Measurements from ENCODE around the gene DYNC1H1.

The DYNC1H1 gene

DNA sequence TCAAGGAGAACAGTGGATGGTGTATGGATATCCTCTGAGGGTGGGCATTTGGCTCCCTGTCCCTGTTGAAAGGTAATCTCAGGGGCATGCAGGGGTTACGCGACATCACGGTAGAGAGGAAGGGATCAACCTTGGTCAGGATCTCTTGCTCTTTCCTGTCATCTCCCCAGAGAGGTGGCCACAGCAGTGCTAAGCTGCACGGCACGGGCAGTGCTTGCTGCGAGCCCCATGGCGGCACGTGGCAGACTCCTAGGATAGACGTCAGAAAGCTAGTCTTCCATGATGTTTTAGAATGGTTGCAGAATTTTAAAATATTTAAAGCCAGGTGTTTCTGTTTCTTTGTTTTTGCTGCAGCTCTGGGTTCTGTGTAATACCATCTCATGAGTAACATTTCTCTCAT, 41.0 kb downstream of the DYNC1H1 start:
- DNase-seq = no peak

GRCh38 chr14:102007916-102008418, 43.6 kb downstream of the DYNC1H1 start:
- no peak for DNase-seq

DNA sequence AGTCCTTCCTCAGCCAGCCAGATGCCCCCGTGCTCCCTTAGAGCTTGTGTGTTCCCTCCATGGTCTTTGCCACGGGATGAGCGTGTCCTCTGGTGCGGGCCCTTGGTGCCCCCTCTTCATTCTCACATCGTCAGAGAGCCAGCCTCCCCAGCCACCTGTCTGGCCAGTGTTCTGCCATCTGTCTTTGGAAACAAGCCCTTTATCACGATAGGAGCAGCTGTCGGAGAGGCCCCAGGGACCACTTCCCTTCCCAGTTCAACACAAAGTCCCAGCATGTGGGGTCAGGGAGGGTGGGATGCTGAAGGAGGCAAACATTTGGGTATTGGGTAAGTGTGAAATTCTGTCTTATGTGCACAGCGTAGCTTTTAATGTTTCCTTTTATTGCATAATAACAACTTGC, 44.5 kb downstream of the DYNC1H1 start:
- no peak for DNase-seq

DNA sequence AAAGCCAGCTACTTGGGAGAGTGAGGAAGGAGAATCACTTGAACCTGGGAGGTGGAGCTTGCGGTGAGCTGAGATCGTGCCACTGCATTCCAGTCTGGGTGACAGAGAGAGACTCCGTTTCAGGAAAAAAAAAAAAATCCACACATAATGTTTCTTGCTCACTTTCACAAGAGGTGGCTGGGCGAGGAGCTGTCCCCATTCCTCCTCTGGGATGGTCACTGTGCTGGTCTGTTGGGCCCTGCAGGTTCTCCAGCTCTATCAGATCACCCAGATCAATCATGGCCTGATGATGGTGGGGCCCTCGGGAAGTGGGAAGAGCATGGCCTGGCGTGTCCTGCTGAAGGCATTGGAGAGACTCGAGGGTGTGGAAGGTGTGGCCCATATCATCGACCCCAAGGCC, 47.3 kb downstream of the DYNC1H1 start:
- no peak for DNase-seq

- no peak for DNase-seq
These were observed 48.0 kb downstream of the DYNC1H1 start for GRCh38 chr14:102012336-102012735.

DNA sequence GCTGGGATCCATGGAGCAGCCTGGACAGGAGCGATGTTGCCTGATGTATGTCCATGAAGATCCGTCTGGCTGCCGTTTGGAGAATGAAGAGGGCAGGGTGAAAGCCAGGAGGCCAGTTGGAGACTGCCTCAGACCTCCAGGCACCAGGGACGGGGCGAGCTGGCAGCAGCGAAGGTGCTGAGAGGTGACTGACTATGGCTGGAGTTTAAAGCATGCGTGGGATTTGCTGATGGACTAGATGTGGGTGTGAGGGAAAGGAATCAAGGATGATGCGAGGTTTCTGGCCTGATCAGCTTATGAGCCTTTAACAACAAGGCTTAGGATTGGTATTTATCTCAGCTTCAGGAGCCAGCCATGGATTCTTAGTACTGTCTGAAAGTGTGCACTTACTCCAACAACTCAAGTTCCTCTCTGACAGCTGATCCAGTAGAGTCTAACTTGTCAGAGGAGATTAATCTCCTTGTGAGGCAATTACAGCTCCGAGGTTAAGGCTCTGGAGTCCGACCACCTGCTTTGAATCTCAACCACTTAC, 49.4 kb downstream of the DYNC1H1 start:
- DNase-seq = no peak

DNA sequence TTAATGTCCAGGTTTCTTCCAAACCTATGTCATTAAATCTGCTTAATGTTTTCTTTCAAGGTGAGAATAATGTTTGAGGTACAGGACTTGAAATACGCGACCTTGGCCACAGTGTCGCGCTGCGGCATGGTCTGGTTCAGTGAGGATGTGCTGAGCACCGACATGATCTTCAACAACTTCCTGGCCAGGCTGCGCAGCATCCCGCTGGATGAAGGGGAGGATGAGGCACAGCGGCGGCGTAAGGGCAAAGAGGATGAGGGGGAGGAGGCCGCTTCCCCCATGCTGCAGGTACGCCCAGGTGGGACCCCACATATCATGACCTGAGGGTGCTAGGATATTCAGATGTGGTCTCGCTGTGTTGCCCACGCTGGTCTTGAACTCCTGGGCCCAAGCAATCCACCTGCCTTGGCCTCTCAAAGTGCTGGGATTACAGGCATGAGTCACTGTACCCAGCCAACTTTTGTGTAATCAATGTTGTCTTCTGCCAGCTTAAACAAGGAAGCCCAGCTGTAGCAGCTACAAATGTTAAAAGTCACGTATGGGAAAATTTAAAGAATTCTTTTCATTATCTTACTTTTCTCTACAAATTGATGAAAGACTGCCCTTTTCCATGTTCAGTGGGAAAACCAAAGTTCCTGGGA, 50.8 kb downstream of the DYNC1H1 start:
- no peak for DNase-seq

- no peak for DNase-seq
These were observed 51.4 kb downstream of the DYNC1H1 start for GRCh38 chr14:102015771-102016170.

- no peak for DNase-seq
These were observed 52.2 kb downstream of the DYNC1H1 start for GRCh38 chr14:102016420-102017090.

- no peak for DNase-seq
These were observed 53.9 kb downstream of the DYNC1H1 start for GRCh38 chr14:102018251-102018650.

- DNase-seq = no peak
These were observed 54.7 kb downstream of the DYNC1H1 start for GRCh38 chr14:102019006-102019540.

DNA sequence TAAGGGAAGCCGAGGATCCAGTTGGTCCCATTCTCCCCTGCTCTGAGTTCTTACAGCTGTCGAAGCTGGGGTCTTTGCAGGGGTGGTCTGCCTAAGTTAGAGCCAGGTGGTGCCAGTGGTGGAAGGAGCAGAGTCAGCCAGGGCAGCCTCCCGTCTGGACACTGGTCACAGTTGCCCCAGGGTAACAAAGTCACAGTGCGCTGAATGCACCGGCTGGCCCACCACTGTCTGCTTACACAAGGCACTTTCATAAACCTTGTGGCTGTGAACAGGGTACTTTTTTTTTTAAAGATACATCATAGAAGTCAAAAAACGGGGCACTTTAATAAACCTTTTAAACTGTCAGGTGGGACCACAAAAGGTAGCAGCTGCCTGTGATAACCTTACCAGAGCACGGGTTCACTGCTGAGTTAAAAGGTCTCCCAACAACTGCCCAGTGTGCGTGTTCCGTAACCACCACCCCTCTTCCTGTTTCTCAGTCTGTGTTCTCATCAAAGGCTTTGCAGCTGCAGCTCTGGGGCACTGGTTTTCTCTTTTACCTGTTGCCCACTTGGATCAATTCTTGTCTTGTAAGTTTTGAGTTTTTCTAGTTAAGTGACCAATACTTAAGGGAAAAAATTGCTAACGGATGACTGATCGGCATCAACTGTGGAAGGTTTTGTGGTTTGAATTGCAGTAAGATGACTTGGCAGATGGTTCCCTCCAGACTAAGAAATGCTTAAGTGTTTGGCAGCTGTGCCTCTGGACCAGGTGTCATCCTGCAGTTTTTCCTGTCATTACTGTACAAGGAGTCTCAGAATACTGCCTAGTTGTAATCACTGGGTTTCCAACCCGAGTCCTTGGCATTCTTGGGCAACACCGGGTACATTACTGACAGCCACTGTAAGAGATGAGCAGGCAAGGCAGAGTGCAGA, 55.9 kb downstream of the DYNC1H1 start:
- no peak for DNase-seq

GRCh38 chr14:102026934-102027333, 62.6 kb downstream of the DYNC1H1 start:
- DNase-seq = no peak

DNA sequence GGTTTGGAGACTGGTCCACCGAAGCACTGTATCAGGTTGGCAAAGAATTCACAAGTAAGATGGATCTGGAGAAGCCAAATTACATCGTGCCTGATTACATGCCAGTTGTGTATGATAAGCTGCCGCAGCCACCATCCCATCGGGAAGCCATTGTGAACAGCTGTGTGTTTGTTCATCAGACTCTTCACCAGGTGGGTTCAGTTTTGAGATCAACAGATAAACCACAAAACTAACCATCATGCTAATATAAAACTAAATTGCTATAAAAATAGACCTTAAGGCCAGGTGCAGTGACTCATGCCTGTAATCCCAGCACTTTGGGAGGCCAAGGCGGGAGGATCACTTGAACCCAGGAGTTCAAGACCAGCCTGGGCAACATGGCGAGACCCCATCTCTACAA, 63.6 kb downstream of the DYNC1H1 start:
- DNase-seq = no peak

- no peak for DNase-seq
These were observed 64.4 kb downstream of the DYNC1H1 start for GRCh38 chr14:102028733-102029132.

DNA sequence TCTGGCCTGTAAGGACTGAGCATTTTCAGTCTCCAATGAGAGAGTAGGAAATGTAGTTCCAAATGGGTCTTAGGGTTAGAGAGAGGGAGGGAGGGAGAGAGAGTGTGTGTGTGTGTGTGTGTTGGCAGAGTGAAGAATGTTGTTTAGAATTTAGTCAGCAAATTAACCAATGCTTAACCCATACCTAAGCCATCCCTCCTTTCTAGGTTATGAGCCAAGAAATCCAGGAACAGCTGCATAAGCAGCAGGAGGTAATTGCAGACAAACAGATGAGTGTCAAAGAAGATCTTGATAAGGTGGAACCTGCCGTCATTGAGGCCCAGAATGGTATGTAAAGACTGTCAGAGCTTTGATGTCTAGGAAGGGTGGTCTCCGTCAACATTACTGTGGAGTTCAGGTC, 65.6 kb downstream of the DYNC1H1 start:
- DNase-seq = no peak

DNA sequence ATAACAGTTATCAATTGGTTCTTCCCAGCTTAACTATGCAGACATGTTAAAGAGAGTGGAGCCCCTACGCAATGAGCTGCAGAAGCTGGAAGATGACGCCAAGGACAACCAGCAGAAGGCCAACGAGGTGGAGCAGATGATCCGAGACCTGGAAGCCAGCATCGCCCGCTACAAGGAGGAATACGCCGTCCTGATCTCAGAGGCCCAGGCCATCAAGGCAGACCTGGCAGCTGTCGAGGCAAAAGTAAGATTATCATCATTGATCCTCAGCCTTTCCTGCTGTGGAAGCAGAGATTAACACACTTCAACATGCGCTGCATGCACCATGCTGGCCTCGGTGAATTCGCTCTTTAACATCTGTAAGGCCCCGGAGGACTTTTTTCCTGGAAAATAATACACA, 68.9 kb downstream of the DYNC1H1 start:
- DNase-seq = no peak

- no peak for DNase-seq
These were observed 69.9 kb downstream of the DYNC1H1 start for GRCh38 chr14:102034301-102034700.

DNA sequence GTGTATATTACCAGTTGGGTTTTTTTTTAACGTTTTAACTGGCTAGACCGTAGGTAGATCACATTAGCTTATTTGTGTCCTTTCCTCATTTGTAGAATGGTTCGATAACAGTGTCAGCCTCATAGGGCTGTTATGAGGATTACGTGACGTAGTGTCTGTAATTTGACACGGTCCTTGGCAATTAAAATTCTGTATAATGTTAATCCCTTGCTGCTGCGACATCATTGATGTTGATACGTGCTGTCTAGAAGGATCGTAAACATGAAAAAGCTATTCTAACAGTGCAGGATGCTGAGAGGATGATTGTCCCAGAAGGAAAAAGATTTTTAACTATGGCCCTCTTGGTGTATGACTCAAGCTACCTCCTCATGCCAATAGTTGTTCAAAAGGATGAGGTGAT, 71.5 kb downstream of the DYNC1H1 start:
- DNase-seq = no peak

DNA sequence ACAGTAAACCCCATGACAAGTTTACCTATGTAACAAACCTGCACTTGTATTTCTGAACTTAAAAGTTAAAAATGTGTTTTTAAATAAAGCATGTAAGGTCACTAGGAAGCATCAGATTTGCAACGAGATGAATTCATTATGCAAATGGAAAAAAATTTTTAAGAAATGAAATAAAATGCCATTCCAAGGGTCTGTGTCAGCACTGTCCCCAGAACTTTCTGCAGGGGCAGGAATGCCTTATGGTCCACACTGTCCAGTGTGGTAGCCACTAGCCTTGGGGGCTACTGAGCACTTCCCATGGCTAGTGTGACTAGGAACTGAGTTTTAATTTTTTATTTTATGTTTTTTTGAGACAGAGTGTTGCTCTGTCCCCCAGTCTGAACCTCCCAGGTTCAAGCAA, 73.3 kb downstream of the DYNC1H1 start:
- no peak for DNase-seq

- DNase-seq = no peak
These were observed 74.8 kb downstream of the DYNC1H1 start for GRCh38 chr14:102039157-102039556.

DNA sequence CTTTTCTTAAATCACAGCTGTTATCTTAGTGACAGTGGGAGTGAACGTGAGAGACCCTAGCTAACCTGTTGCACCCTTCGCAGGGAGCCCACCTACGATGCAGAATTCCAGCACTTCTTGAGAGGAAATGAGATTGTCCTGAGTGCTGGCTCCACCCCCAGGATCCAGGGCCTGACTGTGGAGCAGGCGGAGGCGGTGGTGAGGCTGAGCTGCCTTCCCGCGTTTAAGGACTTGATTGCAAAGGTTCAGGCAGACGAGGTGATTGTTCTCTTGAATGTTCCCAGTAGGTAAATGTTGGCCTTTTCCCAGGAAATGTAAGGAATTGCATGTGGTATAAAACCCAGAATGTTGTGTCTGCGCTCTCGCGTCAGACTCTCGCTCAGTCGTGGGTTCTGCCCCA, 75.8 kb downstream of the DYNC1H1 start:
- DNase-seq = no peak

GRCh38 chr14:102042699-102043098, 78.3 kb downstream of the DYNC1H1 start:
- DNase-seq = no peak

All from NCI-H2107 (cell line).